ENCODE measurements around the gene TMEM218. TPM values are rescaled to one million over a fixed set of nuclear protein-coding genes. Genes with fewer than 3 reads are reported as not detected.

TMEM218 gene
- total and polyA plus RNA-seq, 9 donors = 13.0 to 37.3 (median 18.5) TPM

DNA sequence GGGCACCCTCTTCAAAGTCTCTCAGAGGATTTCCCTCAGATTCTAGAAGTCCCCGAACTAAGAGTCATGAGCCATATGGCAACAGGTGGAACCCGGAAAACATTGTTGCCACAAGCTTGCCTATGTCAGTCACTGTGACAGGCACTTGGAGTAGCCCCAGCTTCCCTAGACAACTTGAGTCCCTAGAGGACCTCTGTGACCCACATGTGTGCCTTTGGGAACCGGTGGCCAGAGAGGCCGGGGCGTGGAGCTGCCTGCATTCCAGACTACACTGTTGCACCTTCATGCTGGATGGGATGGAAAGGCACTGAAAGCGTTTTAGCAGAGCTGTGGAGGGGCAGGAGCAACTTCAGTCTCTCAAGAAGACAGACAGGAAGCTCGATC, 36.2 kb downstream of the TMEM218 start:
- Histone ChIP-seq H3K4me3 (no peak overlapping the region), H3K27ac (no peak overlapping the region), H3K9me3 (no peaks in the 10 kb centered on the region), H3K36me3 (no peaks in the 10 kb centered on the region), H3K27me3 (no peaks in the 10 kb centered on the region), H3K4me1 (ENCODE audit: insufficient read depth) (no peaks in the 10 kb centered on the region)
- intact Hi-C loops (cut with DNase I) = no loop called here
- TF ChIP-seq, protein P1, sequence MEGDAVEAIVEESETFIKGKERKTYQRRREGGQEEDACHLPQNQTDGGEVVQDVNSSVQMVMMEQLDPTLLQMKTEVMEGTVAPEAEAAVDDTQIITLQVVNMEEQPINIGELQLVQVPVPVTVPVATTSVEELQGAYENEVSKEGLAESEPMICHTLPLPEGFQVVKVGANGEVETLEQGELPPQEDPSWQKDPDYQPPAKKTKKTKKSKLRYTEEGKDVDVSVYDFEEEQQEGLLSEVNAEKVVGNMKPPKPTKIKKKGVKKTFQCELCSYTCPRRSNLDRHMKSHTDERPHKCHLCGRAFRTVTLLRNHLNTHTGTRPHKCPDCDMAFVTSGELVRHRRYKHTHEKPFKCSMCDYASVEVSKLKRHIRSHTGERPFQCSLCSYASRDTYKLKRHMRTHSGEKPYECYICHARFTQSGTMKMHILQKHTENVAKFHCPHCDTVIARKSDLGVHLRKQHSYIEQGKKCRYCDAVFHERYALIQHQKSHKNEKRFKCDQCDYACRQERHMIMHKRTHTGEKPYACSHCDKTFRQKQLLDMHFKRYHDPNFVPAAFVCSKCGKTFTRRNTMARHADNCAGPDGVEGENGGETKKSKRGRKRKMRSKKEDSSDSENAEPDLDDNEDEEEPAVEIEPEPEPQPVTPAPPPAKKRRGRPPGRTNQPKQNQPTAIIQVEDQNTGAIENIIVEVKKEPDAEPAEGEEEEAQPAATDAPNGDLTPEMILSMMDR (IDR thresholded peaks at IDR 0.05) = no peak
- TF ChIP-seq POLR2A (IDR thresholded peaks at IDR 0.05) (no peak), EP300 (IDR thresholded peaks at IDR 0.05) (no peak)
- WGBS, 3 donors = 84 to 87% (median 86%) methylated on average over 7 of the region's 7 CpGs
- DNase-seq = no peak

GRCh38 chr11:125074511-125075241, 36.8 kb downstream of the TMEM218 start:
- TF ChIP-seq, protein P1 (IDR thresholded peaks at IDR 0.05) = no peak
- TF ChIP-seq POLR2A (IDR thresholded peaks at IDR 0.05) (no peak), EP300 (IDR thresholded peaks at IDR 0.05) (no peak)
- Histone ChIP-seq H3K9me3 (no peaks in the 10 kb centered on the region), H3K4me1 (ENCODE audit: insufficient read depth) (no peaks in the 10 kb centered on the region), H3K27ac (no peak overlapping the region), H3K4me3 (no peak overlapping the region), H3K36me3 (no peaks in the 10 kb centered on the region), H3K27me3 (no peaks in the 10 kb centered on the region)
- intact Hi-C loops (cut with DNase I) = no loop called here
- 81 to 84% (median 83%) methylated on average over 11 of the region's 11 CpGs for WGBS, 3 donors
- no peak for DNase-seq

GRCh38 chr11:125073616-125074483, 37.6 kb downstream of the TMEM218 start:
- WGBS, 3 donors = 67 to 76% (median 73%) methylated on average over 19 of the region's 19 CpGs
- H3K4me3 ChIP-seq = no peak overlapping the region
- intact Hi-C loops (cut with DNase I) = no loop called here
- no peaks in the 10 kb centered on the region for H3K36me3 ChIP-seq
- H3K4me1 ChIP-seq (ENCODE audit: insufficient read depth) = no peaks in the 10 kb centered on the region
- no peak overlapping the region for H3K27ac ChIP-seq
- no peak for TF ChIP-seq EP300 (IDR thresholded peaks at IDR 0.05)
- TF ChIP-seq, protein P1 (IDR thresholded peaks at IDR 0.05) = no peak
- no peak for TF ChIP-seq POLR2A (IDR thresholded peaks at IDR 0.05)
- H3K27me3 ChIP-seq = no peaks in the 10 kb centered on the region
- peak in 1 of 5 donors; percentile 20 for DNase-seq
- H3K9me3 ChIP-seq = no peaks in the 10 kb centered on the region

DNA sequence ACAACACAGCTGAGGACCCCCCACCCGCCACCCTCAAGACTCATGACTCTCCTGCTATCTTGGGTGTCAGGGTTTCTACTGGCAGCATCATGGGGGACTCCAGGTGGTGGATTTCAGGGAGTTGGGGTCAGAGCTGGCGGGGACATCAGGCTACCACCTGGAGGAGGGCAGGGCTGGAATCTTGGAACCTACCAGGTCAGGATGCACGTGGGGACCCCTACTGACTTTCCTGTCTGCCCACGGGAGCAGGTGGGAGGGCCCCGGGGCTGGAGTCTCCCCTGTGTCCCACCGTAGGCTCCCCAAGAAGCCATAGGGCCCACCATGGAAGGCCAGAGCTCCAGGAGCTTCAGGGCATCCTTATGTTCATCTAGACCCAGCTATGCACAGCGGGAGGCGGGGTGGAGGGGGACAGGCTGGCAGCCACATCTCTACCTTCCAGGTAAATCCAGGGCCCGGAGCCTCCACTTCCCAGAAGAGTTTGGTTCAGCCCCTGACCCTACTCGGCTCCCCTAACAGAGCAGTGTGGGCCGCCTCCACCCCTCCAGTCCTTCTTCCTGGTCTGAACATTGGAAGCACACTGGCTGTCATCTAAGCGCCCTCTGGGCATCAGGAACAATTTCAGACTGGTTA, 38.4 kb downstream of the TMEM218 start:
- DNase-seq = peak in 2 of 5 donors; percentile 6 to 22
- H3K27me3 ChIP-seq = no peaks in the 10 kb centered on the region
- H3K27ac ChIP-seq = no peak overlapping the region
- H3K4me1 ChIP-seq (ENCODE audit: insufficient read depth) = no peaks in the 10 kb centered on the region
- no peak for TF ChIP-seq POLR2A (IDR thresholded peaks at IDR 0.05)
- TF ChIP-seq, protein P1 (IDR thresholded peaks at IDR 0.05) = no peak
- TF ChIP-seq EP300 (IDR thresholded peaks at IDR 0.05) = no peak
- WGBS, 3 donors = 86 to 93% (median 88%) methylated on average over 11 to 12 of the region's 12 CpGs
- no peak overlapping the region for H3K4me3 ChIP-seq
- intact Hi-C loops (cut with DNase I) = no loop called here
- no peaks in the 10 kb centered on the region for H3K36me3 ChIP-seq
- no peaks in the 10 kb centered on the region for H3K9me3 ChIP-seq
